Heart left ventricle (tissue), 16 donors: Measurements from ENCODE around the gene FAM53B. TPM values are rescaled to one million over a fixed set of nuclear protein-coding genes. Genes with fewer than 3 reads are reported as not detected.

Experiments
- ATAC-seq, 4 donors: fragments of 200-7000 bp; cut with Tn5 transposase; one replicate each; pipeline ENCODE4 v1.9.1; 2020 to 2022; ENCODE audit warnings: moderate library complexity in 4 of 4, mild to moderate bottlenecking in 3 of 4, moderate number of reproducible peaks in 1 of 4
- DNase-seq, 5 donors: peaks; one replicate each; pipeline ENCODE4 v3.0.0-alpha.2; 2020
- H3K27ac ChIP-seq, 12 donors: fragments of 200-600 bp; sonication (generic) in 4 of 12; one replicate each; pipeline versions ENCODE4 v1.5.0 to v1.8.0; 2016 to 2022; ENCODE audit warnings: mild to moderate bottlenecking in 2 of 12
- H3K27me3 ChIP-seq, 9 donors: fragments of 200-600 bp; sonication (generic) in 2 of 9; one replicate each; pipeline versions ENCODE4 v1.5.1 to v1.8.0; 2016 to 2022; ENCODE audit warnings: mild to moderate bottlenecking in 3 of 9
- H3K36me3 ChIP-seq, 9 donors: fragments of 200-600 bp; sonication (generic) in 2 of 9; one replicate each; pipeline versions ENCODE4 v1.5.0 to v1.8.0; 2018 to 2022; ENCODE audit warnings: mild to moderate bottlenecking in 2 of 9
- H3K4me1 ChIP-seq, 12 donors: fragments of 200-600 bp; sonication (generic) in 4 of 12; one replicate each; pipeline versions ENCODE4 v1.5.0 to v1.8.0; 2016 to 2022; ENCODE audit warnings: mild to moderate bottlenecking in 3 of 12
- H3K4me3 ChIP-seq, 12 donors: fragments of 200-600 bp; sonication (generic) in 4 of 12; one replicate each; pipeline versions ENCODE4 v1.5.0 to v1.8.0; 2017 to 2022; ENCODE audit warnings: mild to moderate bottlenecking in 9 of 12, moderate library complexity in 4 of 12
- H3K9me3 ChIP-seq, 12 donors: fragments of 200-600 bp; sonication (generic) in 4 of 12; one replicate each; pipeline versions ENCODE4 v1.5.0 to v1.8.0; 2016 to 2022; ENCODE audit warnings: mild to moderate bottlenecking in 1 of 12
- CTCF ChIP-seq, 12 donors: fragments of 200-600 bp; sonication (generic) in 4 of 12; IDR thresholded peaks; one replicate each; pipeline versions ENCODE4 v1.5.0 to v1.8.0; 2018 to 2022; ENCODE audit warnings: antibody characterized with exemption in 12 of 12, mild to moderate bottlenecking in 5 of 12
- POLR2A ChIP-seq, 2 donors: fragments of 450-650 bp; IDR thresholded peaks; one replicate each; pipeline ENCODE4 v1.6.1; 2017; ENCODE audit warnings: antibody characterized with exemption in 2 of 2, mild to moderate bottlenecking in 2 of 2, moderate library complexity in 2 of 2
- WGBS, 4 donors: extraction: QIAGEN DNeasy Blood & Tissue Kit in 2 of 4; methylation state at CpG; one replicate each; pipeline versions ENCODE4 v1.1.5 to v1.1.7; 2013 to 2018; 5-methylcytosine and 5-hydroxymethylcytosine counted together
- intact Hi-C, 10 donors: fragments of 100-400 bp; cut with DNase I; formaldehyde crosslinking; loops; one replicate each; pipeline versions ENCODE4 v1.11.1 to v1.14.2; 2022
- polyA plus RNA-seq, 2 donors: library from polyadenylated mRNA; stranded (reverse); fragments of 200-250 nt; gene quantifications; one replicate each; pipeline ENCODE4 v1.2.3, GENCODE V29; 2013
- total RNA-seq, 9 donors: library from RNA; depleted of rRNA in 2 of 9; stranded (reverse); fragments of >200 nt in 2 of 9; fragmentation: NEBNext Ultra II Directional in 3 of 9; extraction: Animal tissue kit (Norgen Biotek cat#: 25700) in 3 of 9; gene quantifications; one replicate each; pipeline versions ENCODE4 v1.1.0 to v1.2.4, GENCODE V29; 2016 to 2023
- donor health status: ischemic (EF 13 %, LVEDD 7.1; RV severe dilation, severe dysfunction).
- donor health status: healthy with polysubstance abuse.
- donor health status: DM: no; HTN: yes; CAD: no.
- donor health status: DM: no; HTN: no; CAD: no.
- donor health status: ischemic (EF 25% LVEDD 6.9; RV normal size, moderate dysfunction).
- donor health status: ischemic (EF 25% LVEDD 5.7; RV mildly dilated, moderate dysfunction).
- donor health status: healthy.
- donor health status: DM: yes; HTN: yes; CAD: no.
- donor health status: ischemic (EF 35%, LVEDD 5.7; RV mildly dilated, moderate dysfunction).
- donor health status: nonischemic (EF 11% LVEDD 7.7; RV severe dilation, severe dysfunction).
- donor health status: DM: yes; HTN: yes; CAD: no.
- donor health status: PGD.
- donor health status: ischemic (EF 29% LVEDD 5.4; RV normal size, mild dysfunction).
- donor health status: nonischemic (EF 23%, LVEDD 6.1; RV moderate dilation, normal function).

The FAM53B gene
- total and polyA plus RNA-seq, 11 donors, result 23.7 to 57.7 (median 35.5) TPM

DNA sequence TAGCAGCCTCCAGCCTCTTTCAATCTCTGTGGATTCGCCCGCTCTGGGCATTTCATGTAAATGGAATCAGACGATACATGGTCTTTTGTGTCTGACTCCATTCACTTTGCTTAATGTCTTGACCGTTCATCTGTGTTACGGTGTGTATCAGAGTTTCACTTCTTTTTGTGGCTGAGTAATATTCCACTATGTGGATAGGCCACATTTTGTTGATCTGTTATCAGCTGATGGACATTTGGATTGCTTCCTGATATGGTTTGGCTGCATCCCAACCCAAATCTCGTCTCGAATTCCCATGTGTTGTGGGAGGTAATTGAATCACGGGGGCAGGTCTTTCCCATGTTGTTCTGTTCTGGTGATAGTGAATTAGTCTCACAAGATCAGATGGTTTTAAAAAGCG lies 173.5 kb downstream of the FAM53B start:
- Histone ChIP-seq H3K9me3 (no peaks in the 10 kb centered on the region), H3K4me1 (peaks cover 0 to 5% (median under 1%) of the 10 kb centered on the region in 12 donors), H3K27ac (no peak overlapping the region), H3K4me3 (no peak overlapping the region), H3K36me3 (no peaks in the 10 kb centered on the region), H3K27me3 (no peaks in the 10 kb centered on the region)
- intact Hi-C loops, result no loop called here
- no peak for TF ChIP-seq POLR2A (IDR thresholded peaks at IDR 0.05)
- TF ChIP-seq CTCF (IDR thresholded peaks at IDR 0.05), result no peak
- WGBS, 4 donors, result 79 to 90% (median 86%) methylated on average over 9 of the region's 9 CpGs
- ATAC-seq, result no peak
- peak in 1 of 5 donors; percentile 10 for DNase-seq

- H3K9me3 ChIP-seq, result no peaks in the 10 kb centered on the region
- H3K27ac ChIP-seq, result no peak overlapping the region
- DNase-seq (peak in 2 of 5 donors; percentile 12 to 28), ATAC-seq (no peak)
- 65 to 91% (median 81%) methylated on average over 11 of the region's 11 CpGs for WGBS, 4 donors
- H3K36me3 ChIP-seq, result no peaks in the 10 kb centered on the region
- H3K4me3 ChIP-seq, result no peak overlapping the region
- TF ChIP-seq CTCF (IDR thresholded peaks at IDR 0.05) (no peak), POLR2A (IDR thresholded peaks at IDR 0.05) (no peak)
- H3K27me3 ChIP-seq, result no peaks in the 10 kb centered on the region
- peaks cover 0 to 13% (median 5%) of the 10 kb centered on the region in 12 donors for H3K4me1 ChIP-seq
- intact Hi-C loops, result loop anchor here in 3 of 10 donors (5.0 to 10.0 kb wide), 3 partner anchors 45 to 55 kb away; no protein-coding TSS in a partner anchor
These were observed 174.3 kb downstream of the FAM53B start for GRCh38 chr10:124569623-124570470.

Other genes with a start within 250 kb of the FAM53B start
- gene EEF1AKMT2, start 47.5 kb upstream of the FAM53B start, total RNA-seq, result 10 to 100 TPM in 6 of 9 donors, 1 to 10 TPM in 3; 3.6 to 14.8 (median 11.6) TPM
- 10 to 100 TPM; 10.4 to 10.5 TPM for gene EEF1AKMT2, start 47.5 kb upstream of the FAM53B start, polyA plus RNA-seq
- 10 to 100 TPM in 8 of 9 donors, 1 to 10 TPM in 1; 9.9 to 16.1 (median 13.7) TPM for gene ABRAXAS2, start 57.4 kb upstream of the FAM53B start, total RNA-seq
- gene ABRAXAS2, start 57.4 kb upstream of the FAM53B start, polyA plus RNA-seq, result 10 to 100 TPM in 1 of 2 donors, 1 to 10 TPM in 1; 4.5 to 12.1 TPM
- 10 to 100 TPM; 20.5 to 31.3 (median 25.7) TPM for gene ZRANB1, start 197.7 kb upstream of the FAM53B start, total RNA-seq
- 10 to 100 TPM; 11.4 to 24.7 TPM for gene ZRANB1, start 197.7 kb upstream of the FAM53B start, polyA plus RNA-seq